Body of pancreas (tissue), 4 donors: ENCODE data around the gene KIAA1328. TPM values are rescaled to one million over a fixed set of nuclear protein-coding genes. Genes with fewer than 3 reads are reported as not detected.

Experiments used
- ATAC-seq: fragments of 150-250 bp; one replicate; pipeline ENCODE4 v1.9.1; 2016
- DNase-seq, 4 donors: peaks; one replicate each; pipeline ENCODE4 v3.0.0-alpha.2; 2019
- H3K27ac ChIP-seq, 4 donors: fragments of 200-600 bp; sonication (generic); 1 replicate in 3 of 4; 2 replicates in 1 of 4; pipeline versions ENCODE4 v1.5.1 to v1.6.1; 2016 to 2019; ENCODE audit warnings: mild to moderate bottlenecking in 1 of 4, mixed read lengths in 1 of 4, moderate library complexity in 1 of 4
- H3K27me3 ChIP-seq, 2 donors: fragments of 200-600 bp; sonication (generic); one replicate each; pipeline ENCODE4 v1.6.0; 2016; ENCODE audit warnings: mild to moderate bottlenecking in 1 of 2
- H3K36me3 ChIP-seq, 2 donors: fragments of 200-600 bp; sonication (generic); replicated peaks in 1 of 2; 2 replicates each; pipeline ENCODE4 v1.5.1; 2016; ENCODE audit warnings: low read depth in 2 of 2; ENCODE audit not compliant: insufficient read depth in 1 of 2
- H3K4me1 ChIP-seq: fragments of 200-600 bp; sonication (generic); one replicate; pipeline ENCODE4 v1.6.0; 2016
- H3K4me3 ChIP-seq, 2 donors: fragments of 200-600 bp; sonication (generic); 1 replicate in 1 of 2; 2 replicates in 1 of 2; pipeline ENCODE4 v1.5.1; 2016 to 2019
- H3K9me3 ChIP-seq, 3 donors: fragments of 200-600 bp; sonication (generic); 1 replicate in 2 of 3; 2 replicates in 1 of 3; pipeline ENCODE4 v1.5.1; 2016
- CTCF ChIP-seq, 7 experiments: fragments of 450-650 bp in 4 of 7; fragments of 200-600 bp in 3 of 7; sonication (generic) in 3 of 7; IDR thresholded peaks; one replicate each; pipeline ENCODE4 v1.5.1; 2016 to 2019; ENCODE audit warnings: antibody characterized with exemption in 7 of 7
- POLR2A ChIP-seq, 3 donors: fragments of 450-650 bp; IDR thresholded peaks; one replicate each; pipeline ENCODE4 v1.6.1; 2016; ENCODE audit warnings: antibody characterized with exemption in 3 of 3, mild to moderate bottlenecking in 2 of 3
- WGBS, 2 donors: methylation state at CpG; one replicate each; pipeline ENCODE4 v1.1.5; 2017; 5-methylcytosine and 5-hydroxymethylcytosine counted together
- intact Hi-C: fragments of 100-400 bp; cut with DNase I; formaldehyde crosslinking; loops from one replicate; pipeline ENCODE4 v1.15.1; 2023
- total RNA-seq, 2 donors: library from RNA; depleted of rRNA; stranded (reverse); fragments of >200 nt; gene quantifications; one replicate each; pipeline ENCODE4 v1.1.0, GENCODE V29; 2016

KIAA1328 gene
- total RNA-seq, 2 donors from 2014 or later, result 10.9 to 21.8 TPM

GRCh38 chr18:37156330-37156942 is 327.5 kb downstream of the KIAA1328 start:
- intact Hi-C loops, result no loop called here
- DNase-seq, result no peak
- Histone ChIP-seq H3K27ac (no peak overlapping the region), H3K4me1 (peaks cover 25% of the 10 kb centered on the region), H3K9me3 (no peaks in the 10 kb centered on the region), H3K4me3 (no peak overlapping the region), H3K27me3 (no peaks in the 10 kb centered on the region), H3K36me3 (no peaks in the 10 kb centered on the region)
- 64 to 67% methylated on average over 7 of the region's 7 CpGs for WGBS, 2 donors
- TF ChIP-seq CTCF (IDR thresholded peaks at IDR 0.05) (no peak), POLR2A (IDR thresholded peaks at IDR 0.05) (no peak)
- no peak for ATAC-seq

GRCh38 chr18:37160038-37160820 is 331.3 kb downstream of the KIAA1328 start:
- Histone ChIP-seq H3K27ac (peak overlapping the region; percentile 2 to 55 (median 40)), H3K4me1 (peaks cover 29% of the 10 kb centered on the region), H3K27me3 (no peaks in the 10 kb centered on the region), H3K4me3 (no peak overlapping the region), H3K36me3 (no peaks in the 10 kb centered on the region), H3K9me3 (no peaks in the 10 kb centered on the region)
- ATAC-seq, result peak; percentile 78
- no peak for TF ChIP-seq CTCF (IDR thresholded peaks at IDR 0.05)
- no peak for TF ChIP-seq POLR2A (IDR thresholded peaks at IDR 0.05)
- 31 to 34% methylated on average over 3 of the region's 3 CpGs for WGBS, 2 donors
- intact Hi-C loops, result no loop called here
- DNase-seq, result peak in 1 of 4 donors; percentile 18

GRCh38 chr18:37161491-37161890 is 332.6 kb downstream of the KIAA1328 start:
- Histone ChIP-seq H3K36me3 (no peaks in the 10 kb centered on the region), H3K4me3 (no peak overlapping the region), H3K27me3 (no peaks in the 10 kb centered on the region), H3K4me1 (peaks cover 36% of the 10 kb centered on the region), H3K9me3 (no peaks in the 10 kb centered on the region), H3K27ac (peak overlapping the region in 1 of 4 donors; percentile 33)
- 89 to 90% methylated on average over 1 of the region's 1 CpG for WGBS, 2 donors
- TF ChIP-seq POLR2A (IDR thresholded peaks at IDR 0.05) (no peak), CTCF (IDR thresholded peaks at IDR 0.05) (no peak)
- intact Hi-C loops, result no loop called here
- DNase-seq (no peak), ATAC-seq (no peak)

- Histone ChIP-seq H3K36me3 (no peaks in the 10 kb centered on the region), H3K27me3 (no peaks in the 10 kb centered on the region), H3K9me3 (no peaks in the 10 kb centered on the region), H3K4me1 (peaks cover 36% of the 10 kb centered on the region), H3K4me3 (no peak overlapping the region), H3K27ac (no peak overlapping the region)
- no peak for DNase-seq
- intact Hi-C loops, result no loop called here
- ATAC-seq, result no peak
- no peak for TF ChIP-seq CTCF (IDR thresholded peaks at IDR 0.05)
- no peak for TF ChIP-seq POLR2A (IDR thresholded peaks at IDR 0.05)
- WGBS, 2 donors, result 84 to 96% methylated on average over 1 of the region's 1 CpG
Observed at GRCh38 chr18:37162551-37162950, 333.6 kb downstream of the KIAA1328 start.
